ENCODE data around the gene ZMYND8.

DNA sequence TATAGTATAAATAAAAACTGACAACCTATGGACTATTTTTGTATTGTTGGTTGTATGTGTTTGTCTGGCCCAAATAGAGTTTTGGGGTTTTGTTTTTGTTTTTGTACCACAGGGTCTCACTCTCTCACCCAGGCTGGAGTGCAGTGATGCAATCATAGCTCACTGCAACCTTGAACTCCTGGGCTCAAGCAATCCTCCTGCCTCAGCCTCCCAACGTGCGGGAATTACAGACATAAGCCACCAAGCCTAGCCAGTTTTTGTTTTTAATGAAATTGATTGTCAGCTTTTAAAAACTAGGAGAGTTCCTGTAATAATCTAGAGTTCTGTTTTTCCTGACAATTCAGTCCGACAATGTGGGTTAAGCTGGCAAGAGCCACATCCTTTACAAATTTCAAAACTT, 98.7 kb downstream of the ZMYND8 start:
- TF ChIP-seq, protein P1, sequence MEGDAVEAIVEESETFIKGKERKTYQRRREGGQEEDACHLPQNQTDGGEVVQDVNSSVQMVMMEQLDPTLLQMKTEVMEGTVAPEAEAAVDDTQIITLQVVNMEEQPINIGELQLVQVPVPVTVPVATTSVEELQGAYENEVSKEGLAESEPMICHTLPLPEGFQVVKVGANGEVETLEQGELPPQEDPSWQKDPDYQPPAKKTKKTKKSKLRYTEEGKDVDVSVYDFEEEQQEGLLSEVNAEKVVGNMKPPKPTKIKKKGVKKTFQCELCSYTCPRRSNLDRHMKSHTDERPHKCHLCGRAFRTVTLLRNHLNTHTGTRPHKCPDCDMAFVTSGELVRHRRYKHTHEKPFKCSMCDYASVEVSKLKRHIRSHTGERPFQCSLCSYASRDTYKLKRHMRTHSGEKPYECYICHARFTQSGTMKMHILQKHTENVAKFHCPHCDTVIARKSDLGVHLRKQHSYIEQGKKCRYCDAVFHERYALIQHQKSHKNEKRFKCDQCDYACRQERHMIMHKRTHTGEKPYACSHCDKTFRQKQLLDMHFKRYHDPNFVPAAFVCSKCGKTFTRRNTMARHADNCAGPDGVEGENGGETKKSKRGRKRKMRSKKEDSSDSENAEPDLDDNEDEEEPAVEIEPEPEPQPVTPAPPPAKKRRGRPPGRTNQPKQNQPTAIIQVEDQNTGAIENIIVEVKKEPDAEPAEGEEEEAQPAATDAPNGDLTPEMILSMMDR (IDR thresholded peaks at IDR 0.05; ENCODE audit: low read length): no peak
- TF ChIP-seq EZH2 (optimal IDR thresholded peaks at IDR 0.05; ENCODE audit: low read depth, low read length) (no peak), EZH2phosphoT487 (IDR thresholded peaks at IDR 0.05; ENCODE audit: low read length) (no peak)
